Thoracic aorta (tissue), 2 donors: ENCODE measurements around the gene AUTS2. TPM values are rescaled to one million over a fixed set of nuclear protein-coding genes. Genes with fewer than 3 reads are reported as not detected.

Experiments used
- ATAC-seq: fragments of 150-250 bp; one replicate; pipeline ENCODE4 v1.8.0; 2017; ENCODE audit warnings: low read depth; ENCODE audit not compliant: insufficient number of reproducible peaks, low FRiP score
- DNase-seq: peaks from one replicate; pipeline ENCODE4 v3.0.0-alpha.2; 2020; ENCODE audit warnings: low spot score
- H3K27ac ChIP-seq, 2 donors: fragments of 200-600 bp; sonication (generic); 1 replicate in 1 of 2; 2 replicates in 1 of 2; pipeline ENCODE4 v1.5.1; 2016; ENCODE audit warnings: mild to moderate bottlenecking in 2 of 2, moderate library complexity in 2 of 2
- H3K27me3 ChIP-seq: fragments of 200-600 bp; sonication (generic); replicated peaks from 2 replicates; pipeline ENCODE4 v1.6.0; 2016; ENCODE audit warnings: mild to moderate bottlenecking; ENCODE audit not compliant: insufficient read depth
- H3K36me3 ChIP-seq: fragments of 200-600 bp; sonication (generic); one replicate; pipeline ENCODE4 v1.5.1; 2016
- H3K4me1 ChIP-seq, 2 donors: fragments of 200-600 bp; sonication (generic); 1 replicate in 1 of 2; 2 replicates in 1 of 2; pipeline versions ENCODE4 v1.5.1 to v1.6.0; 2016; ENCODE audit warnings: low read depth in 2 of 2, mild to moderate bottlenecking in 1 of 2; ENCODE audit not compliant: control insufficient read depth in 1 of 2
- H3K4me3 ChIP-seq: fragments of 200-600 bp; sonication (generic); 2 replicates; pipeline ENCODE4 v1.5.1; 2016; ENCODE audit warnings: mild to moderate bottlenecking
- H3K9me3 ChIP-seq: fragments of 200-600 bp; sonication (generic); 2 replicates; pipeline ENCODE4 v1.5.1; 2016
- CTCF ChIP-seq: fragments of 200-600 bp; sonication (generic); IDR thresholded peaks from one replicate; pipeline ENCODE4 v1.5.1; 2019; ENCODE audit warnings: antibody characterized with exemption
- total RNA-seq, 2 donors: library from RNA; depleted of rRNA; stranded (reverse); fragments of >200 nt; gene quantifications; one replicate each; pipeline versions ENCODE4 v1.1.0 to v1.2.3, GENCODE V29; 2016

The AUTS2 gene
- total RNA-seq, 2 donors from 2014 or later, result 49.4 to 101 TPM

- ATAC-seq (no peak), DNase-seq (no peak)
- Histone ChIP-seq H3K27me3 (no peaks in the 10 kb centered on the region), H3K27ac (no peak overlapping the region), H3K4me1 (no peaks in the 10 kb centered on the region), H3K4me3 (no peak overlapping the region), H3K9me3 (no peaks in the 10 kb centered on the region), H3K36me3 (no peaks in the 10 kb centered on the region)
- no peak for TF ChIP-seq CTCF
Measured at GRCh38 chr7:69801729-69802682, 203.7 kb downstream of the AUTS2 start.

GRCh38 chr7:69803699-69804516 is 205.6 kb downstream of the AUTS2 start:
- Histone ChIP-seq H3K4me1 (no peaks in the 10 kb centered on the region), H3K27ac (no peak overlapping the region), H3K27me3 (no peaks in the 10 kb centered on the region), H3K36me3 (no peaks in the 10 kb centered on the region), H3K9me3 (no peaks in the 10 kb centered on the region), H3K4me3 (no peak overlapping the region)
- DNase-seq (no peak), ATAC-seq (no peak)
- TF ChIP-seq CTCF, result no peak

GRCh38 chr7:69804962-69805361 is 206.7 kb downstream of the AUTS2 start:
- Histone ChIP-seq H3K36me3 (no peaks in the 10 kb centered on the region), H3K4me3 (no peak overlapping the region), H3K9me3 (no peaks in the 10 kb centered on the region), H3K27ac (no peak overlapping the region), H3K4me1 (no peaks in the 10 kb centered on the region), H3K27me3 (no peaks in the 10 kb centered on the region)
- ATAC-seq (no peak), DNase-seq (no peak)
- TF ChIP-seq CTCF, result no peak

- Histone ChIP-seq H3K9me3 (no peaks in the 10 kb centered on the region), H3K27me3 (no peaks in the 10 kb centered on the region), H3K4me3 (no peak overlapping the region), H3K27ac (no peak overlapping the region), H3K4me1 (no peaks in the 10 kb centered on the region), H3K36me3 (no peaks in the 10 kb centered on the region)
- TF ChIP-seq CTCF, result no peak
- DNase-seq, result no peak
- no peak for ATAC-seq
Measured at GRCh38 chr7:69808391-69808790, 210.1 kb downstream of the AUTS2 start.
